Measurements from ENCODE around the gene MEGF6. TPM values are rescaled to one million over a fixed set of nuclear protein-coding genes. Genes with fewer than 3 reads are reported as not detected.

The MEGF6 gene
- total RNA-seq, 2 experiments from 2014 or later: 2.0 to 2.5 TPM

GRCh38 chr1:3602375-3602774, 8.9 kb downstream of the MEGF6 start:
- ChIA-PET CTCF (no interaction called here), POLR2A (interaction anchor here (0.5 kb wide), 1 partner anchor 300 kb away, joined by 3 read pairs; no protein-coding TSS in a partner anchor)
- DNase-seq: no peak
- Mint-ChIP-seq H3K9me3 (no peaks in the 10 kb centered on the region), H3K4me1 (ENCODE audit: low read depth) (peaks cover 13% of the 10 kb centered on the region), H3K27ac (no peak overlapping the region), H3K4me3 (no peak overlapping the region), H3K27me3 (no peaks in the 10 kb centered on the region), H3K36me3 (ENCODE audit: low read depth) (no peaks in the 10 kb centered on the region)
- TF ChIP-seq, protein P1, sequence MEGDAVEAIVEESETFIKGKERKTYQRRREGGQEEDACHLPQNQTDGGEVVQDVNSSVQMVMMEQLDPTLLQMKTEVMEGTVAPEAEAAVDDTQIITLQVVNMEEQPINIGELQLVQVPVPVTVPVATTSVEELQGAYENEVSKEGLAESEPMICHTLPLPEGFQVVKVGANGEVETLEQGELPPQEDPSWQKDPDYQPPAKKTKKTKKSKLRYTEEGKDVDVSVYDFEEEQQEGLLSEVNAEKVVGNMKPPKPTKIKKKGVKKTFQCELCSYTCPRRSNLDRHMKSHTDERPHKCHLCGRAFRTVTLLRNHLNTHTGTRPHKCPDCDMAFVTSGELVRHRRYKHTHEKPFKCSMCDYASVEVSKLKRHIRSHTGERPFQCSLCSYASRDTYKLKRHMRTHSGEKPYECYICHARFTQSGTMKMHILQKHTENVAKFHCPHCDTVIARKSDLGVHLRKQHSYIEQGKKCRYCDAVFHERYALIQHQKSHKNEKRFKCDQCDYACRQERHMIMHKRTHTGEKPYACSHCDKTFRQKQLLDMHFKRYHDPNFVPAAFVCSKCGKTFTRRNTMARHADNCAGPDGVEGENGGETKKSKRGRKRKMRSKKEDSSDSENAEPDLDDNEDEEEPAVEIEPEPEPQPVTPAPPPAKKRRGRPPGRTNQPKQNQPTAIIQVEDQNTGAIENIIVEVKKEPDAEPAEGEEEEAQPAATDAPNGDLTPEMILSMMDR (IDR thresholded peaks at IDR 0.05): no peak
- no peak for ATAC-seq
- intact Hi-C loops (cut with micrococcal nuclease): no loop called here

- Mint-ChIP-seq H3K4me1 (ENCODE audit: low read depth) (peaks cover 17% of the 10 kb centered on the region), H3K27ac (no peak overlapping the region), H3K4me3 (no peak overlapping the region), H3K27me3 (no peaks in the 10 kb centered on the region), H3K36me3 (ENCODE audit: low read depth) (no peaks in the 10 kb centered on the region), H3K9me3 (no peaks in the 10 kb centered on the region)
- DNase-seq (no peak), ATAC-seq (no peak)
- intact Hi-C loops (cut with micrococcal nuclease): no loop called here
- ChIA-PET CTCF (interaction anchor here (1.9 kb wide), 1 partner anchor 17 kb away, joined by 5 read pairs; no protein-coding TSS in a partner anchor), POLR2A (no interaction called here)
- TF ChIP-seq, protein P1 (IDR thresholded peaks at IDR 0.05): no peak
Observed at GRCh38 chr1:3601743-3602142, 9.6 kb downstream of the MEGF6 start.

GRCh38 chr1:3600354-3600753, 11.0 kb downstream of the MEGF6 start:
- Mint-ChIP-seq H3K27me3 (no peaks in the 10 kb centered on the region), H3K4me3 (no peak overlapping the region), H3K36me3 (ENCODE audit: low read depth) (no peaks in the 10 kb centered on the region), H3K27ac (no peak overlapping the region), H3K9me3 (no peaks in the 10 kb centered on the region), H3K4me1 (ENCODE audit: low read depth) (peaks cover 17% of the 10 kb centered on the region)
- no peak for DNase-seq
- ChIA-PET POLR2A (no interaction called here), CTCF (interaction anchor here (1.9 kb wide), 1 partner anchor 19 kb away, joined by 5 read pairs; no protein-coding TSS in a partner anchor)
- intact Hi-C loops (cut with micrococcal nuclease): no loop called here
- TF ChIP-seq, protein P1 (IDR thresholded peaks at IDR 0.05): no peak
- ATAC-seq: no peak

DNA sequence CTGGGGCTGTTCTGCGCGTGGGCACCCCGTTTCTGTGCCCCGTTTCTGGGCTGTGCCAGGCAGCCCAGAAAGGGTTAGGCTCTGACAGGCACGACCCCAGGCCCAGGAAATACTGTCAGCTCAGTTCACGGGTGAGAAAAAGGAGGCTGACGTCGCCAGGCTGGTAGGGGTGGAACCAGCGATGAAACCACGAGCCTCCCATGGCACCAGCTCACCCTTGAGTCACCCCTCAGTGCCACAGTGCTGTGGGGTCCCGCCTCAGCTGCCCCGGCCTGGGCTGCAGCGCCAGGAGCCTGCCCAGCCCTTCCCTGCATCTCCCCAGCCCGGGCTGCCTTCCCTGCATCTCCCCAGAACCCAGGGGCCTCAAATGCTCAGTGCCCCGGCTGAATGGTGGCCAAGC, 11.5 kb downstream of the MEGF6 start:
- Mint-ChIP-seq H3K4me3 (no peak overlapping the region), H3K27ac (no peak overlapping the region), H3K4me1 (ENCODE audit: low read depth) (peaks cover 17% of the 10 kb centered on the region), H3K36me3 (ENCODE audit: low read depth) (no peaks in the 10 kb centered on the region), H3K9me3 (no peaks in the 10 kb centered on the region), H3K27me3 (no peaks in the 10 kb centered on the region)
- intact Hi-C loops (cut with micrococcal nuclease): no loop called here
- CTCF ChIA-PET: interaction anchor here (1.3 to 1.9 kb wide), 2 partner anchors 19 to 35 kb away, joined by 3 to 5 read pairs; no protein-coding TSS in a partner anchor
- TF ChIP-seq, protein P1 (IDR thresholded peaks at IDR 0.05): no peak
- POLR2A ChIA-PET: no interaction called here
- DNase-seq (no peak), ATAC-seq (no peak)

DNA sequence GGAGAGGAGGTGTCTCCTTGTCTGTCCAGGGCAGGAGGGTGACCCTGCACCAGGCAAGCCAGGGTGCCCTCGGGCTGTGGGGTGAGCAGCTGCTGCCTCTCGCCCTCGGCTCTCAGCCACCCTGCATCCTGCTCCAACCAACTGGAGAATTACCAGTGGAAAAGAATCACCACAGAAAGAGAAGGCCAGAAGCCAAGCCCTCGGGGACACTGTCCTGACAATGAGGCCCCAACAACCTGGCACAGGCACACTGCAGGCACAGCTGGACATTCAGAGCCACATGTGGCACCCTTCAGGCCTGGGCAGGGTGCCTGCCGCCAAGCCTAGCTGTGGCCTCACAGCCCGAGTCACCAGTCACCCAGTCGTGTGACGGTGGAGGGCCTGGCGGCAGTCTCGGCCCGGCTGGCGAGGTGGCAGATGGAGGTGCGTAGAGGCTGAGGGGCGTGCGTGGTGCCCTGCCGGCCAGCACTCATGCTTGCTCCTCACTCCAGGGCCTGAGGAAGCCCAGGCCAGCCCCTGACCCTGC, 12.0 kb downstream of the MEGF6 start:
- Mint-ChIP-seq H3K4me3 (no peak overlapping the region), H3K27ac (no peak overlapping the region), H3K36me3 (ENCODE audit: low read depth) (no peaks in the 10 kb centered on the region), H3K27me3 (no peaks in the 10 kb centered on the region), H3K4me1 (ENCODE audit: low read depth) (peaks cover 17% of the 10 kb centered on the region), H3K9me3 (no peaks in the 10 kb centered on the region)
- ATAC-seq (no peak), DNase-seq (no peak)
- TF ChIP-seq, protein P1 (IDR thresholded peaks at IDR 0.05): no peak
- POLR2A ChIA-PET: no interaction called here
- intact Hi-C loops (cut with micrococcal nuclease): no loop called here
- CTCF ChIA-PET: interaction anchor here (1.3 to 1.8 kb wide), 2 partner anchors 20 to 34 kb away, joined by 3 to 9 read pairs; no protein-coding TSS in a partner anchor

Data from activated CD8-positive, alpha-beta T cell treated with anti-CD3 and anti-CD28 coated beads for 36 hours (primary cell).